Naive B cell (primary cell): ENCODE data around the gene RSPH1. TPM values are rescaled to one million over a fixed set of nuclear protein-coding genes. Genes with fewer than 3 reads are reported as not detected.

Source experiments
- ATAC-seq, 2 donors: fragments of 150-1000 bp; cut with Tn5 transposase; 2 replicates each; pipeline ENCODE4 v1.10.0; 2021; ENCODE audit warnings: low read depth in 2 of 2, mild to moderate bottlenecking in 2 of 2, moderate library complexity in 2 of 2
- DNase-seq: peaks from one replicate; pipeline ENCODE4 v3.0.0; 2022
- H3K27ac Mint-ChIP-seq, 6 donors: one replicate each; pipeline ENCODE4 v1.8.0; 2020 to 2022; ENCODE audit warnings: mild to moderate bottlenecking in 6 of 6, mixed read lengths in 6 of 6, moderate library complexity in 5 of 6, inconsistent platforms in 2 of 6
- H3K27me3 Mint-ChIP-seq, 3 donors: one replicate each; pipeline ENCODE4 v1.8.0; 2021 to 2022; ENCODE audit warnings: mixed read lengths in 3 of 3, mild to moderate bottlenecking in 1 of 3
- H3K36me3 Mint-ChIP-seq, 2 donors: one replicate each; pipeline ENCODE4 v1.8.0; 2020 to 2022; ENCODE audit warnings: mixed read lengths in 2 of 2, inconsistent platforms in 1 of 2, mild to moderate bottlenecking in 1 of 2
- H3K4me1 Mint-ChIP-seq, 3 donors: one replicate each; pipeline ENCODE4 v1.8.0; 2020 to 2022; ENCODE audit warnings: mixed read lengths in 3 of 3, inconsistent platforms in 1 of 3, mild to moderate bottlenecking in 1 of 3, moderate library complexity in 1 of 3
- H3K4me3 Mint-ChIP-seq, 8 donors: one replicate each; pipeline ENCODE4 v1.8.0; 2020 to 2022; ENCODE audit warnings: mild to moderate bottlenecking in 8 of 8, mixed read lengths in 8 of 8, moderate library complexity in 8 of 8, inconsistent platforms in 2 of 8
- H3K9me3 Mint-ChIP-seq, 7 donors: one replicate each; pipeline ENCODE4 v1.8.0; 2020 to 2022; ENCODE audit warnings: mixed read lengths in 7 of 7, mild to moderate bottlenecking in 5 of 7, inconsistent platforms in 2 of 7, moderate library complexity in 1 of 7
- polyA plus RNA-seq, 6 donors: library from polyadenylated mRNA; unstranded; fragments of 300-500 nt; fragmentation: Illumina TruSeq; gene quantifications; one replicate each; pipeline ENCODE4 v1.2.3, GENCODE V29; 2021; ENCODE audit warnings: low read depth in 6 of 6

RSPH1 gene
- polyA plus RNA-seq, 6 donors from 2014 or later = not detected

GRCh38 chr21:42484966-42485365 lies 11.1 kb downstream of the RSPH1 start:
- H3K36me3 Mint-ChIP-seq = no peaks in the 10 kb centered on the region
- ATAC-seq (no peak), DNase-seq (no peak)
- H3K4me3 Mint-ChIP-seq = no peak overlapping the region
- H3K27me3 Mint-ChIP-seq = peaks cover 0 to 31% (median 28%) of the 10 kb centered on the region in 3 donors
- no peaks in the 10 kb centered on the region for H3K4me1 Mint-ChIP-seq
- H3K27ac Mint-ChIP-seq = no peak overlapping the region
- no peaks in the 10 kb centered on the region for H3K9me3 Mint-ChIP-seq

GRCh38 chr21:42481169-42481568 lies 14.9 kb downstream of the RSPH1 start:
- Mint-ChIP-seq H3K36me3 (no peaks in the 10 kb centered on the region), H3K27me3 (peaks cover 0 to 12% (median 0%) of the 10 kb centered on the region in 3 donors), H3K4me3 (no peak overlapping the region), H3K27ac (no peak overlapping the region), H3K4me1 (peaks cover 0 to 3% (median 0%) of the 10 kb centered on the region in 3 donors), H3K9me3 (no peaks in the 10 kb centered on the region)
- ATAC-seq (no peak), DNase-seq (no peak)

GRCh38 chr21:42480736-42481135 lies 15.3 kb downstream of the RSPH1 start:
- Mint-ChIP-seq H3K36me3 (no peaks in the 10 kb centered on the region), H3K4me1 (peaks cover 0 to 3% (median 0%) of the 10 kb centered on the region in 3 donors), H3K4me3 (no peak overlapping the region), H3K27me3 (peaks cover 0 to 10% (median 0%) of the 10 kb centered on the region in 3 donors), H3K27ac (no peak overlapping the region), H3K9me3 (no peaks in the 10 kb centered on the region)
- DNase-seq (no peak), ATAC-seq (no peak)

- H3K4me3 Mint-ChIP-seq = no peak overlapping the region
- no peak for ATAC-seq
- DNase-seq = no peak
- no peaks in the 10 kb centered on the region for H3K36me3 Mint-ChIP-seq
- H3K27me3 Mint-ChIP-seq = peaks cover 0 to 14% (median 3%) of the 10 kb centered on the region in 3 donors
- peaks cover 0 to 4% (median 0%) of the 10 kb centered on the region in 3 donors for H3K4me1 Mint-ChIP-seq
- H3K9me3 Mint-ChIP-seq = no peaks in the 10 kb centered on the region
- H3K27ac Mint-ChIP-seq = peak overlapping the region in 2 of 6 donors; percentile 25 to 44
Observed at GRCh38 chr21:42479582-42479981, 16.4 kb downstream of the RSPH1 start.

GRCh38 chr21:42478504-42478903 lies 17.5 kb downstream of the RSPH1 start:
- ATAC-seq = no peak

GRCh38 chr21:42476388-42477331 lies 19.4 kb downstream of the RSPH1 start:
- Mint-ChIP-seq H3K4me3 (no peak overlapping the region), H3K27me3 (peaks cover 0 to 25% (median 20%) of the 10 kb centered on the region in 3 donors), H3K4me1 (peaks cover 0 to 10% (median 0%) of the 10 kb centered on the region in 3 donors), H3K36me3 (no peaks in the 10 kb centered on the region), H3K9me3 (no peaks in the 10 kb centered on the region), H3K27ac (peak overlapping the region in 3 of 6 donors; percentile 70 to 91 (median 88))
- ATAC-seq (peak in 1 of 2 donors; percentile 40), DNase-seq (no peak)

More at GRCh38 chr21:42478504-42478903, 17.5 kb downstream of the RSPH1 start:
- no peak overlapping the region for H3K27ac Mint-ChIP-seq
- no peak overlapping the region for H3K4me3 Mint-ChIP-seq
- no peaks in the 10 kb centered on the region for H3K36me3 Mint-ChIP-seq
- DNase-seq = no peak
- H3K27me3 Mint-ChIP-seq = peaks cover 0 to 24% (median 12%) of the 10 kb centered on the region in 3 donors
- H3K4me1 Mint-ChIP-seq = peaks cover 0 to 10% (median 0%) of the 10 kb centered on the region in 3 donors
- no peaks in the 10 kb centered on the region for H3K9me3 Mint-ChIP-seq

GRCh38 chr21:42475526-42476387 lies 20.3 kb downstream of the RSPH1 start:
- peaks cover 0 to 28% (median 20%) of the 10 kb centered on the region in 3 donors for H3K27me3 Mint-ChIP-seq
- ATAC-seq = no peak
- peaks cover 0 to 10% (median 0%) of the 10 kb centered on the region in 3 donors for H3K4me1 Mint-ChIP-seq
- H3K36me3 Mint-ChIP-seq = no peaks in the 10 kb centered on the region
- peak overlapping the region in 2 of 6 donors; percentile 86 to 91 for H3K27ac Mint-ChIP-seq
- DNase-seq = no peak
- no peaks in the 10 kb centered on the region for H3K9me3 Mint-ChIP-seq
- peak overlapping the region in 2 of 8 donors; percentile 25 to 56 for H3K4me3 Mint-ChIP-seq

GRCh38 chr21:42475036-42475435 lies 21.0 kb downstream of the RSPH1 start:
- ATAC-seq (no peak), DNase-seq (no peak)
- H3K4me1 Mint-ChIP-seq = peaks cover 0 to 10% (median 0%) of the 10 kb centered on the region in 3 donors
- peaks cover 0 to 28% (median 20%) of the 10 kb centered on the region in 3 donors for H3K27me3 Mint-ChIP-seq
- no peaks in the 10 kb centered on the region for H3K36me3 Mint-ChIP-seq
- H3K9me3 Mint-ChIP-seq = no peaks in the 10 kb centered on the region
- H3K27ac Mint-ChIP-seq = peak overlapping the region in 5 of 6 donors; percentile 24 to 96 (median 86)
- no peak overlapping the region for H3K4me3 Mint-ChIP-seq

GRCh38 chr21:42474043-42474831 lies 21.8 kb downstream of the RSPH1 start:
- peak overlapping the region in 2 of 8 donors; percentile 37 to 59 for H3K4me3 Mint-ChIP-seq
- peaks cover 0 to 28% (median 20%) of the 10 kb centered on the region in 3 donors for H3K27me3 Mint-ChIP-seq
- no peaks in the 10 kb centered on the region for H3K9me3 Mint-ChIP-seq
- ATAC-seq = peak; percentile 85 to 89
- H3K4me1 Mint-ChIP-seq = peaks cover 0 to 12% (median 2%) of the 10 kb centered on the region in 3 donors
- H3K36me3 Mint-ChIP-seq = no peaks in the 10 kb centered on the region
- DNase-seq = peak; percentile 51
- H3K27ac Mint-ChIP-seq = peak overlapping the region; percentile 46 to 96 (median 88)

- no peaks in the 10 kb centered on the region for H3K36me3 Mint-ChIP-seq
- H3K4me1 Mint-ChIP-seq = peaks cover 0 to 15% (median 2%) of the 10 kb centered on the region in 3 donors
- no peak for DNase-seq
- H3K27ac Mint-ChIP-seq = peak overlapping the region in 4 of 6 donors; percentile 69 to 96 (median 82)
- peaks cover 0 to 28% (median 20%) of the 10 kb centered on the region in 3 donors for H3K27me3 Mint-ChIP-seq
- no peaks in the 10 kb centered on the region for H3K9me3 Mint-ChIP-seq
- H3K4me3 Mint-ChIP-seq = no peak overlapping the region
- ATAC-seq = no peak
Observed at GRCh38 chr21:42473498-42474042, 22.5 kb downstream of the RSPH1 start.

GRCh38 chr21:42472521-42472920 lies 23.5 kb downstream of the RSPH1 start:
- Mint-ChIP-seq H3K9me3 (no peaks in the 10 kb centered on the region), H3K27me3 (peaks cover 0 to 28% (median 20%) of the 10 kb centered on the region in 3 donors), H3K36me3 (no peaks in the 10 kb centered on the region), H3K4me3 (no peak overlapping the region), H3K27ac (peak overlapping the region in 1 of 6 donors; percentile 39), H3K4me1 (peaks cover 3 to 16% (median 5%) of the 10 kb centered on the region in 3 donors)
- ATAC-seq (no peak), DNase-seq (no peak)

GRCh38 chr21:42471716-42472330 lies 24.2 kb downstream of the RSPH1 start:
- no peaks in the 10 kb centered on the region for H3K36me3 Mint-ChIP-seq
- peaks cover 7 to 17% (median 10%) of the 10 kb centered on the region in 3 donors for H3K4me1 Mint-ChIP-seq
- H3K9me3 Mint-ChIP-seq = no peaks in the 10 kb centered on the region
- peak overlapping the region in 4 of 6 donors; percentile 20 to 82 (median 38) for H3K27ac Mint-ChIP-seq
- ATAC-seq = no peak
- peaks cover 0 to 28% (median 20%) of the 10 kb centered on the region in 3 donors for H3K27me3 Mint-ChIP-seq
- H3K4me3 Mint-ChIP-seq = no peak overlapping the region
- no peak for DNase-seq
